GM18951 (cell line): ENCODE measurements around the gene C9orf78.

Experiments
- POLR2A ChIP-seq: IDR thresholded peaks from 4 replicates; pipeline ENCODE4 v1.6.1; 2011; ENCODE audit warnings: mild to moderate bottlenecking; ENCODE audit not compliant: insufficient read length, insufficient read depth; ENCODE audit errors: extremely low read depth
- in situ Hi-C: fragments of 300-500 bp; cut with MboI; formaldehyde crosslinking; loops from one replicate; pipeline ENCODE4 v1.12.0; 2022; ENCODE audit warnings: low sequenced_read_pairs, mixed read lengths, inconsistent platforms; ENCODE audit not compliant: unreplicated experiment

Gene C9orf78

DNA sequence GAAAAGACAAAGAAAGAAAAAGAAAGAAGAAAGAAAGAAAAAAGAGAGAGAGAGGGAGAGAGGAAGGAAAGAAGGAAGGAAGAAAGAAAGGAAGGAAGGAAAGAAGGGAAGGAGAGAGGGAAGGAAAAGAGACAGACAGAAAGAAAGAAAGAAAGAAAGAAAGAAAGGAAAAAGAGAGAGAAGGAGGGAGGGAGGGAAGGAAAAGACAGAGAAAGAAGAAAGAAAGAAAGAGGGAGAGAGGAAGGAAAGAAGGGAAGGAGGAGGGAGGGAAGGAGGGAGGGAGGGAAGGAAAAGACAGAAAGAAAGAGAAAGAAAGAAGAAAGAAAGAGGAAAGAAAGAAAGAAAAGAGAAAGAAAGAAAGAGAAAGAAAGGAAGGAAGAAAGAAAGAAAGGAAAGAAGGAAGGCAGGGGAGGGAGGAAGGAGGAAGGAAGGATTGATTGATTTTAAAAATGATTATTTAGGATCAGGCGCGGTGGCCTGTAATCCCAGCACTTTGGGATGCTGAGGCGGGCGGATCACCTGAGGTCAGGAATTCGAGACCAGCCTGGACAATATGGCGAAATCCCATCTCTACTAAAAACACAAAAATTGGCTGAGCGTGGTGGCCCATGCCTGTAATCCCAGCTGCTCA, 55.4 kb downstream of the C9orf78 start:
- in situ Hi-C loops = loop anchor here (5.0 to 25.0 kb wide), 2 partner anchors 47 to 642 kb away; no protein-coding TSS in a partner anchor
- TF ChIP-seq POLR2A = no peak

DNA sequence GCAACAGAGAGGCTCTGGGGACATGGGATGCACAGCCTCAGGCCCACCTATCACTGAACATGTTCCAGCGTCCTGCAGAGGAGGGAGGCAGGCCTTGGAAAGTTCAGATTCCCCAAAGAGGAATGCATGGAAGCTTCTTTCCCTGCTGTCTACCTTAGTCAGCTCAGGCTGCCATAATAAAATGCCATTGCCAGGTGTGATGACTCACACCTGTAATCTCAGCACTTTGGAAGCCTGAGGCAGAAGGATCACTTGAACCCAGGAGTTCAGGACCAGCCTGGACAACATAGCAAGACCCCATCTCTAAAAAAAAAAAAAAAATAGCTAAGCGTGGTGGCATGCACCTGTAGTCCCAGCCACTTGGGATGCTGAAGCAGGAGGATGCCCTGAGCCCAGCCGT, 56.6 kb downstream of the C9orf78 start:
- in situ Hi-C loops = loop anchor here (25.0 kb wide), 1 partner anchor 641 kb away; no protein-coding TSS in a partner anchor
- TF ChIP-seq POLR2A = no peak

DNA sequence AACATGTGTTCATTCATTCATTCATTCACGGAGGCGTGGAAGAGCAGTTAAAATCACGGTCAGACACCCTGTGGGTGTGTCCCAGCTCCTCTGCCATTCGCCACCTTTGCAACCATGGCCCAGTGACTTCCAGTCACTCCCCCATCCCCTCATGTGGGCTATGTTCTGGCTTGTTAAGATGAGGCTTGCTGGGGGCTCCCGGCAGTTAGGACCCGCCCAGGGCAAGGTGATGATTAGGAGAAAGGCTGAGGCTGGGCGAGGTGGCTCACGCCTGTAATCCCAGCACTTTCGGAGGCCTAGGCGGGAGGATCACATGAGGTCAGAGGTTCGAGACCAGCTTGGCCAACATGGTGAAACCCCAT, 57.3 kb downstream of the C9orf78 start:
- no peak for TF ChIP-seq POLR2A
- in situ Hi-C loops = loop anchor here (25.0 kb wide), 1 partner anchor 640 kb away; no protein-coding TSS in a partner anchor
